Effector memory CD8-positive, alpha-beta T cell (primary cell): Measurements from ENCODE around the gene SCPEP1.

Experiments
- ATAC-seq: fragments of 150-1000 bp; cut with Tn5 transposase; replicated peaks from 2 replicates; pipeline ENCODE4 v1.10.0; 2021; ENCODE audit warnings: mild to moderate bottlenecking, moderate library complexity
- DNase-seq, 3 experiments: peaks; one replicate each; pipeline ENCODE4 v3.0.0; 2021
- H3K27ac Mint-ChIP-seq, 2 donors: one replicate each; pipeline ENCODE4 v1.8.0; 2022; ENCODE audit warnings: mild to moderate bottlenecking in 2 of 2, mixed read lengths in 2 of 2, moderate library complexity in 2 of 2
- H3K27me3 Mint-ChIP-seq, 2 donors: one replicate each; pipeline ENCODE4 v1.8.0; 2022; ENCODE audit warnings: mixed read lengths in 2 of 2
- H3K36me3 Mint-ChIP-seq: one replicate; pipeline ENCODE4 v1.8.0; 2022; ENCODE audit warnings: mild to moderate bottlenecking, moderate library complexity, mixed read lengths; ENCODE audit not compliant: insufficient read depth
- H3K4me1 Mint-ChIP-seq, 2 donors: one replicate each; pipeline ENCODE4 v1.8.0; 2022; ENCODE audit warnings: low read depth in 2 of 2, mixed read lengths in 2 of 2
- H3K4me3 Mint-ChIP-seq, 2 donors: one replicate each; pipeline ENCODE4 v1.8.0; 2022; ENCODE audit warnings: mild to moderate bottlenecking in 2 of 2, mixed read lengths in 2 of 2, moderate library complexity in 2 of 2
- H3K9me3 Mint-ChIP-seq, 2 donors: one replicate each; pipeline ENCODE4 v1.8.0; 2022; ENCODE audit warnings: mixed read lengths in 2 of 2

SCPEP1 gene

DNA sequence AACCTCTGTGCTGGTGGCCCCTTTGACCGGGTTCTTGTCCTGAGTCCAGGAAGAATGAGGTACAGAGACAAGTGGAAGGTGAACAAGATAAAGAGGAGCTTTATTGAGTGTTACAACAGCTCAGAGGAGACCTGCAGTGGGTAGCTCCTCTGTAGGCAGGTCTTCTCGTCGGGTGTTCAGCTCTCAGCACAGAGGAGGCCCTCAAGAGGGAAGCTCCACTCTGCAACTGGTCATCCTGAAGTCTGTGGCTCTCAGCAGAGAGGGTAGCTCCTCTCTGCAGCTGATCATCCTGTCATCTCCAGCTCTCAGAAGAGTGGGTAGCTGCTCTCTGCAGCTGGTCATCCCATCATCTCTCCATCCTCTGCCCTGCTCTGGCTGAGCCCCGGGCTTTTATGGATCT lies 39.7 kb downstream of the SCPEP1 start:
- Mint-ChIP-seq H3K27me3 (peaks cover 38 to 80% of the 10 kb centered on the region in 2 donors), H3K27ac (no peak overlapping the region), H3K4me1 (no peaks in the 10 kb centered on the region), H3K4me3 (no peak overlapping the region), H3K36me3 (no peaks in the 10 kb centered on the region), H3K9me3 (no peaks in the 10 kb centered on the region)
- ATAC-seq (no peak), DNase-seq (no peak)

DNA sequence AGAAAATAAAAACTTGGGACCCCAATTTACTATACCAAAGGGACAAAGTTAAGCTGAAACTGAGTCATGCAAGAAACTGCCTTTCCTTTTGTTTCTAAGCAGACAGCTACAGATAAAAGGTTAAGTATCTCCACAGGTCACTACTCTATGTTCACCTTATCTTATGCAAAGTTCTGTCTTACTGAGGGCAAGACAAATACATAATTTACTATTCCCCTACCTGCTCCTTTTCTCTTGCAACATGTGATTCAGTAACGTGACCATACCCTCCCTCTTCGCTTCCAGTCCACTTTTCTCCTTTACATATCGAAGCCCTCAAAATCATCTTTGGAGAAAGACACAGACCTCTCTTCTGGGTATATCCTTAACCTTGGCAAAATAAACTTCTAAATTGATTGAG lies 42.3 kb downstream of the SCPEP1 start:
- Mint-ChIP-seq H3K36me3 (no peaks in the 10 kb centered on the region), H3K27ac (no peak overlapping the region), H3K4me1 (no peaks in the 10 kb centered on the region)

GRCh38 chr17:57021226-57021940 lies 43.5 kb downstream of the SCPEP1 start:
- Mint-ChIP-seq H3K27ac (no peak overlapping the region), H3K4me3 (no peak overlapping the region), H3K36me3 (no peaks in the 10 kb centered on the region), H3K9me3 (no peaks in the 10 kb centered on the region), H3K4me1 (no peaks in the 10 kb centered on the region), H3K27me3 (peaks cover 50 to 62% of the 10 kb centered on the region in 2 donors)
- DNase-seq (no peak), ATAC-seq (no peak)

More for the DNA sequence above, 42.3 kb downstream of the SCPEP1 start:
- DNase-seq (no peak), ATAC-seq (no peak)
- Mint-ChIP-seq H3K27me3 (peaks cover 50 to 73% of the 10 kb centered on the region in 2 donors), H3K9me3 (no peaks in the 10 kb centered on the region), H3K4me3 (no peak overlapping the region)

DNA sequence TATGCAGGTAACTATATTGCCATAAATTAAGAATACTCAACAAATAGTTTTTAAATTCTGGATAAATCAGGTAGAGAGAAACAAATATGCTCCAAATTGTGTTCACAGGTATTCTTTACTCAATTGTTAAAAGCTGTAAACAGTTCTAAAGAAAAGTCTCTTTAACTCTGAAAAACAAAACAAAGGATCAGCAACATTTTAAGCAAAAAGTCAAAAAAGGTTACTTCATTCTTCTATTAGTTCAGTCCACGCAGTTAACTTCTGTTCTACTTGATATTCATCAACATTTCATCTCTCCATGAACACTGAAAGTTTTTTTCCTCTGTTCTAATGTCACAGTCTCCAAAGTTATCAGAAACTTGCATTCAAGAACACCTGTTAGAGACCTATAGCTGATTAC lies 47.9 kb downstream of the SCPEP1 start:
- H3K4me1 Mint-ChIP-seq: no peaks in the 10 kb centered on the region
- DNase-seq (no peak), ATAC-seq (no peak)
- peaks cover 34 to 41% of the 10 kb centered on the region in 2 donors for H3K27me3 Mint-ChIP-seq
- H3K4me3 Mint-ChIP-seq: no peak overlapping the region
- H3K9me3 Mint-ChIP-seq: peaks cover 0 to 4% of the 10 kb centered on the region in 2 donors
- no peak overlapping the region for H3K27ac Mint-ChIP-seq
- H3K36me3 Mint-ChIP-seq: no peaks in the 10 kb centered on the region

GRCh38 chr17:57027852-57028251 lies 49.9 kb downstream of the SCPEP1 start:
- Mint-ChIP-seq H3K4me3 (no peak overlapping the region), H3K27ac (no peak overlapping the region), H3K36me3 (no peaks in the 10 kb centered on the region), H3K4me1 (no peaks in the 10 kb centered on the region), H3K9me3 (peaks cover 0 to 4% of the 10 kb centered on the region in 2 donors), H3K27me3 (peaks cover 34% of the 10 kb centered on the region in 2 donors)
- DNase-seq: no peak
- no peak for ATAC-seq

GRCh38 chr17:57032343-57032742 lies 54.4 kb downstream of the SCPEP1 start:
- H3K27me3 Mint-ChIP-seq: peaks cover 44 to 49% of the 10 kb centered on the region in 2 donors

DNA sequence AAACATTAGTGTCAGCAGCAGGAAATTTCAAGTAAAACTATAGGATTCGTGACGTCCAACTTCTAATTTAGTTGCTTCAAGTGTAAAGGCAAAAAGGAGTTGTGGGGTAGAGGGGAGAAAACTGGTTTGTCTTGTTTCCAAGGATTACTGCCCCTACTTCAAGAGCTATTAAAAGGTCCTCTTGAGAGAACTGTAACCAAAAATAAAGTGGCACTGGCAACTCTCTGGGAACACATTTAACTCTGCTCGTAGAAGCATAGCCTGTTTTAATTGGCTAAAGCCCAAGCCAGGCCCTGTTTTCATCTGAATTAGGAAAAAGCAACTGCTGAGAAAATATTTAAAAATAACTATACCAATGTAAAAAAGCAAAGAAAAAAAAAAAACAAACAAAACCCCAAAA lies 55.4 kb downstream of the SCPEP1 start:
- ATAC-seq: no peak
- Mint-ChIP-seq H3K4me3 (no peak overlapping the region), H3K27ac (no peak overlapping the region)

More at GRCh38 chr17:57032343-57032742, 54.4 kb downstream of the SCPEP1 start:
- DNase-seq (no peak), ATAC-seq (no peak)
- Mint-ChIP-seq H3K27ac (no peak overlapping the region), H3K4me3 (no peak overlapping the region), H3K36me3 (no peaks in the 10 kb centered on the region), H3K4me1 (peaks cover 0 to 2% of the 10 kb centered on the region in 2 donors), H3K9me3 (peaks cover 0 to 4% of the 10 kb centered on the region in 2 donors)

GRCh38 chr17:57034807-57035754 lies 57.1 kb downstream of the SCPEP1 start:
- ATAC-seq (no peak), DNase-seq (no peak)
- Mint-ChIP-seq H3K4me1 (peaks cover 0 to 2% of the 10 kb centered on the region in 2 donors), H3K9me3 (no peaks in the 10 kb centered on the region), H3K4me3 (no peak overlapping the region), H3K27ac (no peak overlapping the region), H3K36me3 (no peaks in the 10 kb centered on the region), H3K27me3 (peaks cover 51 to 53% of the 10 kb centered on the region in 2 donors)

More for the DNA sequence above, 55.4 kb downstream of the SCPEP1 start:
- H3K27me3 Mint-ChIP-seq: peaks cover 46 to 48% of the 10 kb centered on the region in 2 donors
- H3K36me3 Mint-ChIP-seq: no peaks in the 10 kb centered on the region
- peaks cover 0 to 2% of the 10 kb centered on the region in 2 donors for H3K4me1 Mint-ChIP-seq
- no peak for DNase-seq
- peaks cover 0 to 3% of the 10 kb centered on the region in 2 donors for H3K9me3 Mint-ChIP-seq

- Mint-ChIP-seq H3K27ac (no peak overlapping the region), H3K36me3 (no peaks in the 10 kb centered on the region), H3K9me3 (no peaks in the 10 kb centered on the region), H3K4me1 (peaks cover 0 to 2% of the 10 kb centered on the region in 2 donors), H3K27me3 (peaks cover 42 to 49% of the 10 kb centered on the region in 2 donors), H3K4me3 (no peak overlapping the region)
- ATAC-seq (no peak), DNase-seq (no peak)
Measured at GRCh38 chr17:57035971-57036481, 58.1 kb downstream of the SCPEP1 start.

- no peak overlapping the region for H3K27ac Mint-ChIP-seq
- no peaks in the 10 kb centered on the region for H3K9me3 Mint-ChIP-seq
- DNase-seq (no peak), ATAC-seq (no peak)
- H3K4me3 Mint-ChIP-seq: no peak overlapping the region
- peaks cover 0 to 2% of the 10 kb centered on the region in 2 donors for H3K4me1 Mint-ChIP-seq
- H3K27me3 Mint-ChIP-seq: peaks cover 42 to 57% of the 10 kb centered on the region in 2 donors
- H3K36me3 Mint-ChIP-seq: no peaks in the 10 kb centered on the region
Measured at GRCh38 chr17:57037411-57037810, 59.5 kb downstream of the SCPEP1 start.

DNA sequence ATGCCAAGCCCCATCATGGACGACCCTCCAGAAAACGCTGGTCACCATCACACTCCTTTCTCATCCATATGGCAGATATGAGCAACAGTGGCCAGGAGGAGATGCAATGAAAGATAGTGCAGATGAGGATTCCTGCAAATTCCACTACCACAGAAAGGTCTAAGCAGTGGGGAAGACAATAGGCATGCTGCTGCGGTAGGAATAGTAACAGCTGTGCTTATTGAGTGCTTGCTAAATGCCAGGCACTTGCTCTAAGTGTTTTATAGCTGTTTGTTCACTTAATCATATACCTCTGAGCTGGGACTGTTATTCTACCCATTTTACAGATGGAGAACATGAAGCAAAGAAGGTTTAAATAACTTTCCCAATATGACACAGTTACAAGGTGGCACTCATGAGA lies 60.6 kb downstream of the SCPEP1 start:
- no peaks in the 10 kb centered on the region for H3K9me3 Mint-ChIP-seq
- H3K27me3 Mint-ChIP-seq: peaks cover 53 to 68% of the 10 kb centered on the region in 2 donors
- peaks cover 0 to 2% of the 10 kb centered on the region in 2 donors for H3K4me1 Mint-ChIP-seq
- H3K4me3 Mint-ChIP-seq: no peak overlapping the region
- no peak overlapping the region for H3K27ac Mint-ChIP-seq
- no peaks in the 10 kb centered on the region for H3K36me3 Mint-ChIP-seq
- DNase-seq (no peak), ATAC-seq (no peak)

- DNase-seq (no peak), ATAC-seq (no peak)
- Mint-ChIP-seq H3K4me1 (peaks cover 0 to 4% of the 10 kb centered on the region in 2 donors), H3K36me3 (peaks cover 2% of the 10 kb centered on the region), H3K27ac (no peak overlapping the region), H3K4me3 (no peak overlapping the region), H3K27me3 (peaks cover 66 to 67% of the 10 kb centered on the region in 2 donors), H3K9me3 (no peaks in the 10 kb centered on the region)
Measured at GRCh38 chr17:57040571-57040970, 62.6 kb downstream of the SCPEP1 start.

DNA sequence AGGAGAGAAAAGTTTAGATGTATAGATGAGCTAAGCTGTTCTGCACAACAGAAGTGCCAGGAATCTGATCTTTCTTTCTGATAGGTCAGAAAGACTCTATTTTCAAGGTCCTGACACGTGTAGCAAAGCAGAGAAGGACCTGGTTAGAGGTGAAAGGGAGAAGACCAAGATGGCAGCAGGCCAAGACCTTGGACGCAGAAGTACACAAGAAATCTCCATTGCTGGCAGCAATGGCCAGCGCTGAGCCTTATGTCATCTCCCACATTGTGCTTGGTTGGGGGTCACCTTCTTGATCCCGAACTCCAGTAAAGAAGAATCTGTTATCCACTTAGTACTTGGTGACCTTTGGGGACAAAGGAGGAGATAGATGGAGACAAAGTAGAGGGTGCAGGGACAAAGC lies 65.3 kb downstream of the SCPEP1 start:
- Mint-ChIP-seq H3K9me3 (no peaks in the 10 kb centered on the region), H3K27ac (no peak overlapping the region), H3K27me3 (peaks cover 69% of the 10 kb centered on the region in 2 donors), H3K4me3 (no peak overlapping the region), H3K4me1 (peaks cover 13 to 20% of the 10 kb centered on the region in 2 donors), H3K36me3 (peaks cover 2% of the 10 kb centered on the region)
- DNase-seq: no peak
- no peak for ATAC-seq
